ENCODE results near the gene PAEP.

PAEP gene

GRCh38 chr9:135551456-135551855, 10.1 kb upstream of the PAEP start:
- no peak for DNase-seq

- no peak for DNase-seq
These were observed 9.4 kb upstream of the PAEP start for GRCh38 chr9:135552021-135552697.

DNA sequence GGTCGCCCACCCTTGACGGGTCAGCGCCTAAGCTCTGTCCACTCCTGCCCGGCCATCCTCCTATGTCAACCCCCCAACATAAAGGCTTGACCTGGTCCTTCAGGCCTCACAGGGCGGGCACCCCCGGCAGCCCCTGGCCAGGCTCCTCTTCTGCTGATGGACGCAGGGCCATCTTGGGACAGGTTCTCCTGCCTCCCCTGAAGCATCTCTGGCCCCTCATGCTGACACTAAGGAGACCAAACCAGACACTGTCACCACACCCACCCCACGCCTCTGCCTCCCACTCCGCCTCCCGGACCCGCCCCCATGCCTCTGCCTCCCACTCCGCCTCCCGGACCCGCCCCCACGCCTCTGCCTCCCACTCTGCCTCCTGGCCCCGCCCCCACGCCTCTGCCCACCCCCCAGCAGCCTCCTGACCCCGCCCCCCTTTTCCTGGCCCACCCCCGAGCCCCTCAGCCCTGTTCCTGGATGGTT, 8.8 kb upstream of the PAEP start:
- DNase-seq = no peak

- DNase-seq = no peak
These were observed 6.8 kb upstream of the PAEP start for GRCh38 chr9:135554718-135555117.

- DNase-seq = no peak
These were observed 6.4 kb upstream of the PAEP start for GRCh38 chr9:135555203-135555602.

GRCh38 chr9:135555910-135556309, 5.6 kb upstream of the PAEP start:
- DNase-seq = no peak

DNA sequence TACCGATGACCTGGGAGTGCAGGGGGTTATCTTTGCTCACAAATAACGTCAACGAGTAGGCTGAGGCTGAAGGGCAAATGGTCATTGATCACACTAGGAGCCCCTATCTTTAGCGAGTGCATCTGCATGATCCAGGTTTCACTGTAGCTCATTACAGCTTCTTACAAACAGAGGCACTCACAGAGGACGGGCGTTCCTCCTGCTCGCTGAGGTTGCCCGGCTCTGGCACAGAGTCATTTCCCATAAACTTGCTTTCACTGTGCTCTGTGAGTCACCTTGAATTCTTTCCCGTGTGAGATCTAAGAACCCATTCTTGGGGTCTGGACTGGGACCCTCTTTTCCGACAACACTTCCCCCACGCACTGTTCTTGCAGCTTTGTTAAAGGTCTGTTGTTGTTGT, 1.9 kb upstream of the PAEP start:
- no peak for DNase-seq

DNA sequence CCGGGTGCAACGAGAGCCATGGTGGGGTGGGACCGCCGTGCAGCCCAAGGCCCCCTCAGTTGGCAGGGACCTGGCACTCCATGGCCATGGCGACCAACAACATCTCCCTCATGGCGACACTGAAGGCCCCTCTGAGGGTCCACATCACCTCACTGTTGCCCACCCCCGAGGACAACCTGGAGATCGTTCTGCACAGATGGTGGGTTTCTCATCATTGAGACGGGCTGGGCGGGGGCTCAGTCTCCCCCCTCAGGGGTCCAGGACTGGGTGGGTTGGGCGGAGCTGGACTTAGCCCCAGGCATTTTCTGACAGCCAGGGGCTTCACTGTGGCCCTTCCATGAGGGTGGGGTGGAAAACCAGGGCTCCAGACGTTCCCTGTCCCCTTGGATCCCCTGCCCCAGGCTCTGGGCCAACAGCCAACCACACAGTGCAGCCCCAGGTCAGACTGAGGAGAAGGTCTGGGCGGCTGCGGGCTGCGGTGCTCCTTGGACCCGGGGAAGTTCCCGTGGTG, 734 bp downstream of the PAEP start:
- no peak for DNase-seq

DNA sequence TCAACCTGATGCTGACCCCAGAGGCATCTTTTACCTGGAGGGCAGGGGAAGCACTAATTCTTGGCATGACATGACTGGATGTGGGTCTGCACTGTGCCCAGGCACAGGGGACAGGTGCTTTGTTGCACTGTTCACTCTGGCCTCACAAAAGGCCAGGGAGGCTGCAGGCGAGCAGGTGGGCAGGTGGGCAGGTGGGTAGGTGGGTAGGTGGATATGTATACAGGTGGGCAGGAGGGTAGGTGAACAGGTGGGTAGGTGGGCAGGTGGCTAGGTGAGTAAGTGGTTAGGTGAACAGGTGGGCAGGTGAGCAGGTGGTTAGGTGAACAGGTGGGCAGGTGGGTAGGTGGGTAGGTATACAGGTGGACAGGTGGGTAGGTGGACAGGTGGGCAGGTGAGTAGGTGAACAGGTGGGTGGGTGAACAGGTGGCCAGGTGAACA, 1.5 kb downstream of the PAEP start:
- DNase-seq = no peak

DNA sequence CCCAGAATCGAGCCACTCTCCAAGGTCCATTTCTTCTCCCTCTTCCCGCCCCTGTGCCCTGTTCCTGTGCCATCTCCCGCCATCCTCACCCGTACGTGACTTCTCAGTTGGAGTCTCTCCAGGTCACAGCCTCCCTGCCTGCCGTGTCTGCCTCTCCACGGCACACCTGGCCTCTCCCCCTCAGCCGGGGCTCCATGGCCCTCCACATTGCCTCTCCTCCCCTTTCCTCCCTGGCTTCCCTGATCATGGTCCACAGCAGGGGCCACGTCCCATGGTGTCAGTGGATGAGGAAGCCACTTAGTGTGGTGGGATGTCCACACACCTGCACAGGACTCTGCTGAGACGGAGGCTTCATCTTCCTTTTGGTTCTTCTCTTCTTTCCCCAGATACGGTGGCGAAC, 2.3 kb downstream of the PAEP start:
- DNase-seq = no peak

DNA sequence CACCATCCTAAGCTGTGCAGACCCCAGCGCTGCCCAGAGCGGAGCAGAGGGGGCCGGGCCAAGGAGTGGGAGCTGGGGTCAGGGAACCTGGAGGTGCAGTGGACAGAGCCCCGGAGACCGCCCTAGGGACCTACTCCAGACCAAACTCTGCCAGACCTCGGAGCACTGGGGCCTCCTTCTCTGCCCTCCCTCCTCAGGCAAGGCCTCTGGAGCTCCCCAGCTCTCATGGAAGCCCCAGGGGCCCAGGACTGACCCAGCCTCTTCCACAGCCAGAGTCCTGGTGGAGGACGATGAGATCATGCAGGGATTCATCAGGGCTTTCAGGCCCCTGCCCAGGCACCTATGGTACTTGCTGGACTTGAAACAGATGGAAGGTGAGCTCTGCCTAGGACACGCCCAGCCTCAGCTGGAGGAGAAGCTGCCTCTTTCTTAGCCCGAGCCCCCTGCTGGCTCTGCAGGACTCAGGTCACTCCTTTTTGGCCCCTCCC, 3.6 kb downstream of the PAEP start:
- DNase-seq = no peak

GRCh38 chr9:135565636-135566035, 4.1 kb downstream of the PAEP start:
- no peak for DNase-seq

- DNase-seq = no peak
These were observed 5.0 kb downstream of the PAEP start for GRCh38 chr9:135566552-135566951.

DNA sequence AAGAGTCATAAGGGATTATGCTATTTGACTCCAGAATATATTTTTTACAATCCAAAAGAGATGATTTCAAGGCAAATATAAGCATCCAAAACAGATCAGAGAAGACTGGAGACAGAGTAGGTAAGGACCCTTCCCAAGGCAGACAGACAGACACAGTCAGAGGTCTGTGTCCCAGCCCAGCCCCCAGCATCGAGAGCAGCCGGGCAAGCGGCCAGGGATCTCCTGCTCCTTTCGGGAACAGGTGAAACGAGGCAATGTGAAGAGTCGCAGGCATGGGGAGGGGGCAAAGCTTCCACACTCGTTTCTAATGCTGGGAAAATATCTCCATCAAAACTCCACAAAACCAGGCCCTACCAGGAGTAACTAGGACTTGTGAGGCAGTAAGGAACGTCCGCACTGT, 5.8 kb downstream of the PAEP start:
- no peak for DNase-seq

DNA sequence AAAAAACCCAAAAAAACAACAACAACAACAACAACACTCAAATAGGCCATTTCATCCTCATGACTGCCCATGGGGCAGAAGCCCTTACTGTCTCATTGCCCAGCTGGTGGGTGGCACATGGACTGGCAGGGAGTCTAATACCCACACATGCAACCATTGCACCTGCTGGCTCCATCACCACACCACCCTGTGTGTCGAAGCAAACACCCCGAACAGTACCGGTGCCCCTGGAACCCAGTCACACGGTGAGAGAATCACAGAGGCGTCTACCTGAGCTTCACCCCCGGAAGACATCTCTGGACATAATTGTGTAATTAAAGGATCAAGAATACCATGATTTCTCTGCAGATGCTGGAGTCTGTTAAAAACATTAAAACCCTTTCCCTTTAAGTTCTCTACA, 6.5 kb downstream of the PAEP start:
- no peak for DNase-seq

DNA sequence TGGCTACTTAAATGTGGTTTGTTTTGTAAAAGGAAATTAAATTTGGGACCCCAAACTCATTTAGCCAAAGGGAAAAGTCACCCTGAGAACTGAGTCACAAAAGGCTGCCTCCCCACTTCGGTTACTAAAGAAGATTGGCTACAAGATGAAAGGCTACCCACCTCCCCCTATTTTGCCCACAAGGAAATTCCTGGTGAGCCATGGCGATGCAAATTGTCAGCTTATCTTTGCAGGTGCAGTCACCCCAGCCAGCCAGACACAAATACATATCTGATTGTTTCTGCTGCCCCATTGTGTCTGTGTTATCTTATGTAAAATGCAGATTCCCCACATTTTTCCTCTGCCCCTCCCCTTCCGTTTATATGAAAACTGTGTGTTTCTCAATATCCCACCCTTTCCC, 8.9 kb downstream of the PAEP start:
- no peak for DNase-seq

DNA sequence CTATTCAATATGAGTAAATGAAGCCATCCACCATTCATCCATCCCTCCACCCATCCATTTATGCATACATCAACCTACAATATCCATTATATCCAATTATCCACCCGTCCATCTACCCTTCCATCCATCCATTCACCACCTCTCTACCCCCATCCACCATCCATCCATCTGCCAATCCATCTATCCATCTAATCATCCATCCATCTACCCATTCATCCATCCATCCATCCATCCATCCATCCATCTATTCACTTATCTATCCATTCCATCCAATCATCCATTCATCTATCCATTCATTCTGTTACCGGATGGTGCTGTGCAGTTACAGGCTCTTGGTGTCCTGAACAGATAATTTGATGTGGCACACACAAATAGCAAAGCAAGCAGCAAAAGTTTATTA, 10.7 kb downstream of the PAEP start:
- no peak for DNase-seq

DNA sequence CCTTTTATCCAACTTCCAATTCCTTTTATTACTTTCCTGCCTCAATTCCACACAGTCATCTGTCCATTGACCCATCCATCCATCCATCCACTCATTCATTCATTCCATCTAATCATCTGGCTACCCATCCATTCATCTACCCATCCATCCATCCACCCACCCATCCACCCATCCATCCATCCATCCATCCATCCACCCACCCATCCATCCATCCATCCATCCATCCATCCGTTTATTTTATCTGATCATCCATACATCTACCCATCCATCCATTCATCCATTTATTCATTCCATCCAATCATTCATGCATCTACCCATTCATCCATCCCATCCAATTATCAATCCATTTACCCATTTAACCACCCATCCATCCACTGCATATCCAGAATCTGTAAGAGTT, 11.6 kb downstream of the PAEP start:
- no peak for DNase-seq

GRCh38 chr9:135574331-135574730, 12.8 kb downstream of the PAEP start:
- DNase-seq = no peak

DNA sequence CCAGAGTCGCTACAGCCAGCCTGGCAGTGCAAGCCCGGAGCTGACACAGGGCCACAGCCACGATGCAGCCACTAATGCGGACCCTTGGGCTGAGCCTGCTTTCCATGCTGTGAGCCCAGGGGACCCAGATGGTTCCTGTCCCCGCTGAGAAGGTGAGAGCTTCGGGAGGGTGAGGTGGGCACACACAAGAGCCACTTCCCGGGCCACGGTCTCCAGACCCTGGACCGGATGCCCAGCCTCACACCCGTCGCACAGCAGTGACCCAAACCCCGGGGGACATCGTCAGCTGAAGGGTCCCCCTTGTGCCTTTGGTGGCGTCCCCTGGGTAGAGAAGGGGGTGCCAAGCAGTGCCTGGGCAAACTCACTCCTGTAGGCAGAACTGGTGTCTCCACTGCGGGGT, 13.4 kb downstream of the PAEP start:
- no peak for DNase-seq

- no peak for DNase-seq
These were observed 14.6 kb downstream of the PAEP start for GRCh38 chr9:135575995-135576631.

GRCh38 chr9:135577256-135577655, 15.7 kb downstream of the PAEP start:
- DNase-seq = no peak

- DNase-seq = no peak
These were observed 17.8 kb downstream of the PAEP start for GRCh38 chr9:135579356-135579755.

- no peak for DNase-seq
These were observed 18.5 kb downstream of the PAEP start for GRCh38 chr9:135579889-135580660.

Data from activated CD4-positive, alpha-beta T cell treated with anti-CD3 and anti-CD28 coated beads for 1 hour (primary cell).